DMS53 treated with DMSO at 0.1 percent for 48 hours (cell line): ENCODE data around the gene KRI1.

Experiments used
- DNase-seq: peaks from one replicate; lab custom pipeline; 2025; ENCODE audit not compliant: unreplicated experiment; lab: John Stamatoyannopoulos, UW

KRI1 gene

DNA sequence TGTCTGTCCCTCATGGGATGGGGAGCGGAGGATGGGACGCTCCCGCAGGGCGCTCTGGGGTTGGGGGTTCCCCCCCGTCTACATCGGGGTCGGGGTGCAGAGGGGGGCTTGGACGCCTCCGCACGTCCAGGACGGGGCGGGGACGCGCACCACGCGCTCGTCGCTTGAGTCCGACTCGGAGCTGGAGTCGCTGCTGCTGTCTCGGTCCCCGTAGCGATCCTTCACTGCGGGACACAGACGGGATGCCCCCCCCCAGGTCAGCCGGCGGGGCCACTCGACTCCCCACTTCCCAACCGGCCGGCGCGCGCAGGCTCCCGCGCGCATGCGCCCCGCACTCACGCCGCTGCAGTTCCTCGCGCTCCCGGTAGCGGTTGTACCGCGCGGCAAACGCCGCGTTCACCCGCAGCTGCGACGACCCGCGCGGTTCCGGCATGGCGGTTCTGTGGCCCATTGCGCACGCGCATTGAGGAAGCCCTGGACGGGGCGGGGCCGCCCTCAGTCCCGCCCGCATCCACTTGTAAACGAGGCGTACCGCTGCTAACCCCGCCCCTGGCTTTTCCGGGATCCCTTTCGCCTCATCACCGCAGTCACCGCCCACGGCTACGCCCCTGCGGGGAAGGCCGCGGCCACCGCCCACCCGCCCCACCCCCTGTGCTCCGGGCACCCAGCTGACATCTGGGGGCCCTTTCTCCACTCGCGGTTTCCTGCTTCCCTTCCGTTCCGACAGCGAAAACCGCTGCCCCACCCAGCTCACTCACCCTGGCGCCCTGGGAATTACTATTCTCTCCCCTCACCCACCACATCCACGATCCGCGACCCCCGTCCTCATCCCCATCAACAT is at the start of gene KRI1:
KRI1 (minus strand) TSS at position 444 of the 841 bp plus-strand sequence; CDS start at position 433, 11 bp downstream.
- DNase-seq = peak; percentile 82

DNA sequence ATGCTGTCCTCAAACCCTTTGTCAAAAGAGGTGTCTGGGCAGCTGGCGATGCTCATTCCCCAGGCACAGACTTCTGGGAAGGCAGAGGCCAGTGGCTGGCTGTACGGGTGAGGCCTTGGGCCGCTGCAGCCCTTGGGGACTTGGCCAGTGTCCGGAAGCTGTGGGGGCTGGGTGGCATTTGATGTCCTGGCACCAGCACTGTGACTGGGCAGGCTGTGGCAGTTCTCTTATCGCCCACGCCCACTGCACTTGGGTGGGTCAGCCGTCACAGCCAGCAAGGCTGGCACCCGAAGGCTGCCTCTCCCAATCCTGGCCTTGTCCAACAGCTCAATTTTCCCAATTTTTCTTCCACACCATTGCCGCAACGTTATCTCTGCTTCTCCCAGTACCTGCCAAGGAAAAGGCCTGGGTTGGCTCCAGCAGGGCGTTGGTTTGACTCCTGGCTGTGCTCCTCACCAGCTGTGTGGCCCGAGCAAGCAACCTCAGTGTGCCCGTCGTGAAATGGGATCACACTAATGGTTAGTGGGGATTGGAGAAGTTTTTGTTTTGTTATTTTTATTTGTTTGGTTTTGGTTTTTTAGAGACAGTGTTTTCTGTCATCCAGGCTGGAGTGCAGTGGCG is 46.8 kb upstream of the KRI1 start:
- DNase-seq = no peak

- DNase-seq = no peak
Measured at GRCh38 chr19:10611907-10612306, 46.1 kb upstream of the KRI1 start.

- DNase-seq = no peak
Measured at GRCh38 chr19:10604460-10604980, 38.7 kb upstream of the KRI1 start.

DNA sequence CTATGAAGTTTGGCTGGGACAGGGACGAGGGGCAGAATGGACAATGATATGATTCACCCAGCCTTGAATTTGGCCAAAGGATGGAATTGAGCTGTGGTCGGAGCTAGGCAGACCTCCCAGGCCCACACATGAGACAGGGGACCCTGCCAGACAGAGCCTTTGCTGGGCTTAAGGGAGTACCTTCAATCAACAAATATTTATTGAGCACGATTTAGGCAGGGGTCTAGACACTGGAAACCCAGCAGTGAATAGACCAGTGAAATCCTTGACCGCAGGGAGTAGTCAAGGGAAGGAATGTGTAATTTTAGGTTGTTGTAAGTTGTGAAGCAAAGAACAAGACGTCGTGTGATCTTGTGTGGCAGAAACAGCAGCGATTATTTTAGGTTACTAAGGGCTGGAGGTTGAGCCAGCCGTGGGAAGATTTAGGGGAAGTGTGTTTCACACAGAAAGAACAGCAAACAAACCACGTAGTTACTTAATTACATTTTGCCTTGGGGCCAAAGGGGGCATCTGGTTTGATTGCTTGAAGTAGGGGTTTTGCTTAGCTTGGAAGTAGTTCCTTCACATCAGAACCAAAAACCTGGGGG is 38.2 kb upstream of the KRI1 start:
- DNase-seq = no peak

- no peak for DNase-seq
Measured at GRCh38 chr19:10603084-10603872, 37.5 kb upstream of the KRI1 start.

DNA sequence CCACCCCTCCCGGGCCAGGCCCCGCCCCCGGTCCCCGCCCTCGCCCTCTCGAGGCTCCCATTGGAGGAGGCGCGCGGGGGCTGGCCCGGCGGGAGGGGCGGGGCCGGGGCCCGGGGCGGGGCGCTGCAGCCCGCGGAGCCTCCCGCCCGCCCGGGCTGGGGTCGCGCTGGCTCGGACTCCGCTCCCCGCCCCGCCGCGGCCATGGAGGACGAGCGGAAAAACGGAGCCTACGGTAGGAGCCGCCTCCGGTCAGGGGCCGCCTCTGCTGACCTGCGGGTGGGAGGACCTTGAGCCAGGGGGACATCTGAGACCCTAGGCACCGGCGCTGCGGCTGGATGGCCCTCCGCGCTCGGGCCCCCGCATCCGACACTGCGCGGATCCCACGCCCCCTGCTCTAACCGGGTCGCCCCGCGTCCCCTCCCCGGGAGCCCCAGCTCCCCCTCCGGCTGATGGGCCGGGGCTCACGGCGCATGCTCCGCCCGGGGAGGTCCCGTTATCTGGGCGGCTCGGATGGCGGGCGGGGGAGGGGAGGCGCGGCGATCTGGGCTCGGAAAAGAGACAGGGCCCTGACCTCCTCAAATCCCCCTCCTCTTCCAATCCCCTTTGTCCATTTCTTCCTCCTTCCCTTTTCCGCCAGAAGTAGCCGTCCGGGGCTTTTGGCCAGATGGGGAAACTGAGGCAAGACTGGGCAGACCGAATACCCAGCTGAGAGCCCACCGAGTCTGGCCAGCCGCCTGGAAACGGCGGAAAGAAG is 36.7 kb upstream of the KRI1 start:
- no peak for DNase-seq

GRCh38 chr19:10601999-10602329 is 36.2 kb upstream of the KRI1 start:
- peak; percentile 1 for DNase-seq

- DNase-seq = no peak
Measured at GRCh38 chr19:10600149-10600548, 34.3 kb upstream of the KRI1 start.

GRCh38 chr19:10593820-10594637 is 28.2 kb upstream of the KRI1 start:
- no peak for DNase-seq

DNA sequence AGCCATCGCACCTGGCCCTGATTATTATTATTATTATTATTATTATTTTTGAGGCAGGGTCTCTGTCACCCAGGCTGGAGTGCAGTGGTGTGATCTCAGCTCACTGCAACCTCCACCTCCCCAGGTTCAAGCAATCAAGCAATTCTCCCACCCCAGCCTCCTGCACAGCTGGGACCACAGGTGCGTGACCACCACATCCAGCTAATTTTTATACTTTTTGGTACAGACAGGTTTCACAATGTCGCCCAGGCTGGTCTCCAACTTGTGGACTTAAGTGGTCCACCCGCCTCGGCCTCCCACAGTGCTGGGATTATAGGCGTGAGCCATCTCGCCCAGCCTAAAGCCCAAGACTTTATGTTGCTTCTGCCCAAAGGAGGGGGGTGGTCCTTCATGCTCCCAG is 27.3 kb upstream of the KRI1 start:
- DNase-seq = no peak

DNA sequence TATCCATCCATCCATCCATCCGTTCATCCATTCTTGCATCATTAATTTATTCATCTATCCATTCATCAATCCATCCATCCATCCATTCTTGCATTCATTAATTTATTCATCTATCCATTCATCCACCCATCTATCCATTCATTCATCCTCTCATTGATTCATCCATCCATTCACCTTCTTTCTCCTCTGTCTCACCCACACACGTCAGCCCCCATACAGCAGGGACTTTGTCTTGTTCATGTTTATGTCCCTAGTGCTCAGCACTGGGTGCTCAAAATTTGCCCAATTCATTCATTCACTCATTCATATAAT is 22.0 kb upstream of the KRI1 start:
- DNase-seq = no peak

DNA sequence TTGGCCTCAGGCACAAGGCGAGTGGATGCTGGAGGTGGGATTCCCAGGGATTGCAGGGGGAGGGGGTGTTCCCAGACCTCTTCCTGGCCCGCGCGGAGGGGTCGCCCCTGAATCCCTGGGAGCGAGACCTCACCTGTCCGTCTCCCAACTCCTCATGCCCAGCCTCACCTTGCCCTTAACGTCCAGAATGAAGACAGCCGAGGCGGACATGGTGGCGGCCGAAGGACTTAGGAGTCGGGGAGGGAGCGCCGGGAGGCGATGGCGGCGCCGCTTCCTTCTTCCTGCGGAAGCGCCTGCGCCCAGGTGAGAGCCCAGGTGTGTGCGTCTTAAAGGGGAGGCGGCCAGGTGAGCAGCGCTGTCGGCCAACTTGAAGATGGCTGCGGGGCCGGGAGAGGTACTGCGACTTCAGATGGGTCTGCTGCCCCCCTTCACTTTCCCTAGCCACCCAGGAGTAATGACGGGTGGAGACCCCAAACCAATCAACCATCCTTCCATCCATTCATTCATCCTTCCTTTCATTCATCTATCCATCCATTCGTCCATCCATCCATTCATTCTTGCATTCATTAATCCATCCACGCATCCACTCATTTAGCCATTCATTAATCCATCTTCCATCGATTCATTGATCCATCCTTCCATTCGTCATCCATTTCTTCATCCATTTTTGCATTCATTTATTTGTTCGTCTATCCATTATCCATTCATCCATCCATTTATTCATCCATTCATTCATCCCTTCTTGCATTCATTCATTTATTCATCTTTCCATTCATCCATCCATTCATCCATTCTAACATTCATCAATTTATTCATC is 21.4 kb upstream of the KRI1 start, which contains the start of gene AP1M2:
AP1M2 (minus strand) TSS at position 291 of the 817 bp plus-strand sequence; CDS start at position 210, 81 bp downstream.
- DNase-seq = peak; percentile 26

DNA sequence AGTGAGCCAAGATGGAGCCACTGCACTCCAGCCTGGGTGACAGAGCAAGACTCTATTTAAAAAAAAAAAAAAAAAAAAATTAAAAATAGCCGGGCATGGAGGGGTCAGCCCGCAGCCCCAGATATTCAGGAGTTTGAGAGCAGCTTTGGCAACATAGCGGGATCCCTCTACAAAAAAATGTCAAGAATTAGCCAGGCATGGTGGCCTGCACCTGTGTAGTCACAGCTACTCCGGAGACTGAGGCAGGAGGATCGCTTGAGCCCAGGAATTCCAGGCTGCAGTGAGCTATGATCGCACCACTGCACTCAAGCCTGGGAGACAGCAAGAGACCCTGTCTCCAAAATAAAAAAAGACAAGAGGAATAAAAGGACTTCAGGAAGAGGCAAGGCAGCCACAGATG is 20.6 kb upstream of the KRI1 start:
- no peak for DNase-seq

GRCh38 chr19:10583036-10583776 is 17.4 kb upstream of the KRI1 start:
- no peak for DNase-seq

- DNase-seq = no peak
Measured at GRCh38 chr19:10582091-10582490, 16.3 kb upstream of the KRI1 start.

DNA sequence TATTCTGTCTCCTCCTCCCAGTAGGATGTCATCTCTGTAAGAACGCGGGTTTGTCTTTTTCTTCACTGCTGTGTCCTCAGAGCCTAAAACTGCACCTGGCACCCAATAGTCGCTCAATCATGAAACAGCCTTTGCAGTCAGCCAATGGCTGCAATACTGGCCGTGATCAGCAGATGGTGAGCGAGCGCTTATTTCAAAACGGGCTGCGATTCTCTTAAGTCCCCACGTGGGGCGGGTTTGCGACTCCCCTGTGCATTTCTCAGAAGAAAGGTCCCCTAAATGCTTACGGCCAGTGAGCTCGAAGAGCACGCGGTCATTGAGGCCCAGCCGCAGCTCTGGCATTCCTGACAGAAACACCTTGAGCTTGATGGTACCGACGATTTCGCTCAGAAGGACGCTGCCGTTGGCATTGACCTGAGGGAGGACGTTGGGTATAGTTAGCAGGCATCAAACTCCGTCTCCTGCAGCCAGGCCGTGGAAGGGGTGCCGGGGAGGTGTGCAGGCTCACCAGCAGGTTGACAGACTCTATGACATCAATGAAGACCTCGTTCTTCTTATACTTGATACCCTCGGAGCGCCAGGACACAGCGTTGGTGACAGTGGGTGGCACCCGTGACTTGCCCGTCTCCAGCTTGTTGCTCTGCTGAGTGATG is 15.3 kb upstream of the KRI1 start:
- DNase-seq = peak; percentile 59

- no peak for DNase-seq
Measured at GRCh38 chr19:10577951-10578350, 12.1 kb upstream of the KRI1 start.
